Measurements from ENCODE around the gene ARID3B. TPM values are rescaled to one million over a fixed set of nuclear protein-coding genes. Genes with fewer than 3 reads are reported as not detected.

ARID3B gene
- total and polyA plus RNA-seq, 2 of the 13 experiments (the other 11 are each of a cell fraction or from before 2014, with no cell fraction given), result 5.3 to 12.8 TPM

DNA sequence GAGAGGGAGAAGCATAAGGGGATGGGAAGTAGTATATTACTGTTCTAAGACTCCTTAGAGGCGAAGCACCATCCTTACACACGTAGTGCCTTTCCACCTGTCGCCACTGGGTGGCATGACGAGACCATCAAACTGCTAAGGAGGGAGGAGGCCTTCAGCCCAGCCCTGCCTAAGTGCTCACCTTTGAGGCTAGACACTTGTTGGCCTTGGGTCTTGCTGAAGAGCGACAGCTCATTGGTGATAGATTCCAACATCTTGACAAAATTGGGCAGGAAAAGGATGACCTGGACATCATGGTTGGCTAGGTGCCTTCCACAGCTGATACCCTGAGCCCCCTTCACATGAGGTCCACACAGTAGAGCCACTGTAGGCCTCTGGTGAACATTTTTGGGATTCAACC is 94.2 kb downstream of the ARID3B start:
- in situ Hi-C loops (cut with HindIII; ENCODE audit: extremely low pct_ligation_motif_present, low pct_unique_long_range_greater_than_20kb) (loop anchor here (5.0 to 10.0 kb wide), 2 partner anchors 132 to 320 kb away; partner anchors contain the start of gene RPP25), intact Hi-C loops (cut with micrococcal nuclease; ENCODE audit: unreplicated experiment) (loop anchor here (1.0 kb wide), 1 partner anchor 136 kb away; no protein-coding TSS in a partner anchor)
- ATAC-seq (peak; percentile 48), DNase-seq (ENCODE audit: low spot score) (peak; percentile 60), FAIRE-seq (peak; percentile 93)
- WGBS (ENCODE audit: low lambda C conversion rate), result 44% methylated on average over 5 of the region's 5 CpGs
- ChIA-PET CTCF (ENCODE audit: low intra/inter-chr PET ratio, low total read pairs) (interaction anchor here (0.8 to 3.1 kb wide), 4 partner anchors 130 to 165 kb away, joined by 3 to 59 read pairs (median 4); no protein-coding TSS in a partner anchor), POLR2A (interaction anchor here (1.7 kb wide), 1 partner anchor 134 kb away, joined by 6 read pairs; no protein-coding TSS in a partner anchor)
- Histone ChIP-seq H3K4me3 (replicated peaks in 1 of 3; ENCODE audit: insufficient read depth in 1 of 3, low read depth in 2 of 3, low read length in 3 of 3) (no peak overlapping the region), H3K9me3 (ENCODE audit: low read length) (no peaks in the 10 kb centered on the region), H3K4me2 (ENCODE audit: low read depth, low read length) (no peak overlapping the region), H4K20me1 (ENCODE audit: insufficient read depth, low read length) (peaks cover 25% of the 10 kb centered on the region), H3K36me3 (replicated peaks in 1 of 2; ENCODE audit: control insufficient read depth in 1 of 2, insufficient read depth in 2 of 2, low read length in 2 of 2) (peaks cover 48 to 89% of the 10 kb centered on the region in 2 experiments), H3K4me1 (ENCODE audit: insufficient read depth, low read length) (peaks cover 20% of the 10 kb centered on the region), H3K27ac (ENCODE audit: extremely low read length, insufficient read depth, low read length) (no peak overlapping the region), H3K79me2 (ENCODE audit: insufficient read depth, low read length) (no peaks in the 10 kb centered on the region), H2AFZ (ENCODE audit: low read length) (no peak overlapping the region), H3K27me3 (ENCODE audit: control insufficient read depth in 1 of 2, insufficient read depth in 2 of 2, low read length in 2 of 2) (no peaks in the 10 kb centered on the region), H3K9ac (ENCODE audit: insufficient read depth, low read depth, low read length) (no peak overlapping the region)
- no TSS peak for BruUV-seq (replicated peaks)
- TF ChIP-seq, protein P1, sequence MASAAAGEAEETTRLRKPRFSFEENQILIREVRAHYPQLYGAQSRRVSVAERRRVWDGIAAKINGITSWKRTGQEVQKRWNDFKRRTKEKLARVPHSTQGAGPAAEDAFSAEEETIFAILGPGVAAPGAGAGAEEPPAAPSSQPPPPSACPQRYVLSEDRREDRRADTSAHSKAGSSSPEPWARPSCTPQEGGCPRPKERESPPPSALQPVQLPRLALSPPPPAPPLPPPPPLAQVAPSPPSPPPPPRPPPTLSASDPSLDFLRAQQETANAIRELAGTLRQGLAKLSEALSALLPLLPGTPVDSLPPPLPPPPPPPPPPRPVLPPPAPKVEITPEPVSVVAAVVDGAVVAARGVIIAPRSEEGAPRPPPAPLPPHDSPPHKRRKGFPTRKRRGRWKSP (CRISPR knock-in tag; IDR thresholded peaks at IDR 0.05), result no peak
- TF ChIP-seq ZNF746 (CRISPR knock-in tag; IDR thresholded peaks at IDR 0.05) (no peak), ZNF230 (CRISPR knock-in tag; IDR thresholded peaks at IDR 0.05) (no peak), RORA (CRISPR knock-in tag; IDR thresholded peaks at IDR 0.05) (no peak), TFDP2 (CRISPR knock-in tag; IDR thresholded peaks at IDR 0.05) (0 out of 2 replicates have a peak, but pooled peaks have one; percentile 16), ZBTB26 (CRISPR knock-in tag; IDR thresholded peaks at IDR 0.05; ENCODE audit: borderline replicate concordance) (0 out of 2 replicates have a peak, but pooled peaks have one; percentile 35), ZNF547 (CRISPR knock-in tag; IDR thresholded peaks at IDR 0.05) (no peak), ZNF772 (CRISPR knock-in tag; IDR thresholded peaks at IDR 0.05) (peak; percentile 56; the same call in 1 of the 2 replicates), ZFX (CRISPR knock-in tag; IDR thresholded peaks at IDR 0.05; ENCODE audit: low read depth) (peak; percentile 53; the same call in 1 of the 2 replicates), RAD21 (CRISPR knock-in tag; IDR thresholded peaks at IDR 0.05) (peak; percentile 88)
- TF ChIP-seq, protein P2, sequence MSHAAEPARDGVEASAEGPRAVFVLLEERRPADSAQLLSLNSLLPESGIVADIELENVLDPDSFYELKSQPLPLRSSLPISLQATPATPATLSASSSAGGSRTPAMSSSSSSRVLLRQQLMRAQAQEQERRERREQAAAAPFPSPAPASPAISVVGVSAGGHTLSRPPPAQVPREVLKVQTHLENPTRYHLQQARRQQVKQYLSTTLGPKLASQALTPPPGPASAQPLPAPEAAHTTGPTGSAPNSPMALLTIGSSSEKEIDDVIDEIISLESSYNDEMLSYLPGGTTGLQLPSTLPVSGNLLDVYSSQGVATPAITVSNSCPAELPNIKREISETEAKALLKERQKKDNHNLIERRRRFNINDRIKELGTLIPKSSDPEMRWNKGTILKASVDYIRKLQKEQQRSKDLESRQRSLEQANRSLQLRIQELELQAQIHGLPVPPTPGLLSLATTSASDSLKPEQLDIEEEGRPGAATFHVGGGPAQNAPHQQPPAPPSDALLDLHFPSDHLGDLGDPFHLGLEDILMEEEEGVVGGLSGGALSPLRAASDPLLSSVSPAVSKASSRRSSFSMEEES (CRISPR knock-in tag; IDR thresholded peaks at IDR 0.05), result no peak
- TF ChIP-seq, protein P3, sequence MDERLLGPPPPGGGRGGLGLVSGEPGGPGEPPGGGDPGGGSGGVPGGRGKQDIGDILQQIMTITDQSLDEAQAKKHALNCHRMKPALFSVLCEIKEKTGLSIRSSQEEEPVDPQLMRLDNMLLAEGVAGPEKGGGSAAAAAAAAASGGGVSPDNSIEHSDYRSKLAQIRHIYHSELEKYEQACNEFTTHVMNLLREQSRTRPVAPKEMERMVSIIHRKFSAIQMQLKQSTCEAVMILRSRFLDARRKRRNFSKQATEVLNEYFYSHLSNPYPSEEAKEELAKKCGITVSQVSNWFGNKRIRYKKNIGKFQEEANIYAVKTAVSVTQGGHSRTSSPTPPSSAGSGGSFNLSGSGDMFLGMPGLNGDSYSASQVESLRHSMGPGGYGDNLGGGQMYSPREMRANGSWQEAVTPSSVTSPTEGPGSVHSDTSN (CRISPR knock-in tag; IDR thresholded peaks at IDR 0.05), result no peak
- TF ChIP-seq, protein P4, sequence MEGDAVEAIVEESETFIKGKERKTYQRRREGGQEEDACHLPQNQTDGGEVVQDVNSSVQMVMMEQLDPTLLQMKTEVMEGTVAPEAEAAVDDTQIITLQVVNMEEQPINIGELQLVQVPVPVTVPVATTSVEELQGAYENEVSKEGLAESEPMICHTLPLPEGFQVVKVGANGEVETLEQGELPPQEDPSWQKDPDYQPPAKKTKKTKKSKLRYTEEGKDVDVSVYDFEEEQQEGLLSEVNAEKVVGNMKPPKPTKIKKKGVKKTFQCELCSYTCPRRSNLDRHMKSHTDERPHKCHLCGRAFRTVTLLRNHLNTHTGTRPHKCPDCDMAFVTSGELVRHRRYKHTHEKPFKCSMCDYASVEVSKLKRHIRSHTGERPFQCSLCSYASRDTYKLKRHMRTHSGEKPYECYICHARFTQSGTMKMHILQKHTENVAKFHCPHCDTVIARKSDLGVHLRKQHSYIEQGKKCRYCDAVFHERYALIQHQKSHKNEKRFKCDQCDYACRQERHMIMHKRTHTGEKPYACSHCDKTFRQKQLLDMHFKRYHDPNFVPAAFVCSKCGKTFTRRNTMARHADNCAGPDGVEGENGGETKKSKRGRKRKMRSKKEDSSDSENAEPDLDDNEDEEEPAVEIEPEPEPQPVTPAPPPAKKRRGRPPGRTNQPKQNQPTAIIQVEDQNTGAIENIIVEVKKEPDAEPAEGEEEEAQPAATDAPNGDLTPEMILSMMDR (CRISPR knock-in tag; IDR thresholded peaks at IDR 0.05), result peak; percentile 95

All from HepG2 (cell line).